Choroid plexus epithelial cell (primary cell): Measurements from ENCODE around the gene TXNDC11.

ENCODE experiments used
- DNase-seq: peaks from one replicate; pipeline ENCODE4 v3.0.0-alpha.2; 2010; ENCODE audit warnings: low read depth
- H3K4me3 ChIP-seq: 2 replicates; pipeline ENCODE4 v1.5.1; 2011; ENCODE audit warnings: low read depth, mild to moderate bottlenecking, control low read depth, low read length, moderate library complexity
- TF ChIP-seq, protein P1 (sequence below): conservative IDR thresholded peaks from 2 replicates; pipeline ENCODE4 v1.5.1; 2011; ENCODE audit warnings: low read depth, mild to moderate bottlenecking, control low read depth, inconsistent platforms, low read length, moderate library complexity

Gene TXNDC11

DNA sequence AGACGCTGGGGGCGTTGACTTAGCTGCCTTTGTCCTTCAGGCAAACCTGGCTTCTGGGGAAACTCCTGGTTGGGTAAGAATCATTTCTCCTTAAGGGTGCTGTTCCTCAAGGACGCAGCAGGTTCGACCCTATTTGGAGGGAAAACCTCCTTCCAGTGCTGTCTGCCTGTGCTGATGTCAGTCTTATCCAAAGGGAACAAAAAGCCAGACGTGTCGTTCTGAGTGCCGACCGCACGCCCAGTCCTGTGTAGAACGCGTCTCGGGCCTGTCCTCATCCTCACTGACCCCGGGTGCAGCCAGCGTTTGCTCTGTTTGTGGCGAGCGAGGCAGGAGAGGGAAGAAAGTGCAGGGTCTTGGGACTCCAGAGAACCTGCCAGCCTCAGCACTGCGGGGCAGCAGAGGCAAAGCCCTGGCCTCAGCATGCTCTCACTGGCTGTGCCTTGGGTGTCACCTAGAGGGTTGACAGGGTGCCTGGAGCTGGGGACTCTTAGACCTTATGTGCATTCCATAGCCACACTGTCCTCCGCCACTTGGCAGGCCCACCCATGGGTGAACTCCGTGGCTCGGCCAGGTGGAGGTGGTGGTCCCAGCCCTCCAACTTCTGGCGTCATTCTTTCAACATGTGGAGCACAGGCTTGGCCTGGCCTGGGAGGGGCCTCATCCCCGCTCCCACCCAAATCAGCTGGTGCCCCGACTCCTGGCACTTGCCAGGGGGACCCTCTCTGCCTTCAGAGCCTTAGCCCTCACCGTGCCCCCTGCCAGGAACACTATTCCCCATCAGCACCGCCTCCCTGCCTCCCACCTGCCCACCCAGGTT lies 68.4 kb downstream of the TXNDC11 start:
- TF ChIP-seq, protein P1, sequence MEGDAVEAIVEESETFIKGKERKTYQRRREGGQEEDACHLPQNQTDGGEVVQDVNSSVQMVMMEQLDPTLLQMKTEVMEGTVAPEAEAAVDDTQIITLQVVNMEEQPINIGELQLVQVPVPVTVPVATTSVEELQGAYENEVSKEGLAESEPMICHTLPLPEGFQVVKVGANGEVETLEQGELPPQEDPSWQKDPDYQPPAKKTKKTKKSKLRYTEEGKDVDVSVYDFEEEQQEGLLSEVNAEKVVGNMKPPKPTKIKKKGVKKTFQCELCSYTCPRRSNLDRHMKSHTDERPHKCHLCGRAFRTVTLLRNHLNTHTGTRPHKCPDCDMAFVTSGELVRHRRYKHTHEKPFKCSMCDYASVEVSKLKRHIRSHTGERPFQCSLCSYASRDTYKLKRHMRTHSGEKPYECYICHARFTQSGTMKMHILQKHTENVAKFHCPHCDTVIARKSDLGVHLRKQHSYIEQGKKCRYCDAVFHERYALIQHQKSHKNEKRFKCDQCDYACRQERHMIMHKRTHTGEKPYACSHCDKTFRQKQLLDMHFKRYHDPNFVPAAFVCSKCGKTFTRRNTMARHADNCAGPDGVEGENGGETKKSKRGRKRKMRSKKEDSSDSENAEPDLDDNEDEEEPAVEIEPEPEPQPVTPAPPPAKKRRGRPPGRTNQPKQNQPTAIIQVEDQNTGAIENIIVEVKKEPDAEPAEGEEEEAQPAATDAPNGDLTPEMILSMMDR: no peak
- no peak overlapping the region for H3K4me3 ChIP-seq
- DNase-seq: no peak

DNA sequence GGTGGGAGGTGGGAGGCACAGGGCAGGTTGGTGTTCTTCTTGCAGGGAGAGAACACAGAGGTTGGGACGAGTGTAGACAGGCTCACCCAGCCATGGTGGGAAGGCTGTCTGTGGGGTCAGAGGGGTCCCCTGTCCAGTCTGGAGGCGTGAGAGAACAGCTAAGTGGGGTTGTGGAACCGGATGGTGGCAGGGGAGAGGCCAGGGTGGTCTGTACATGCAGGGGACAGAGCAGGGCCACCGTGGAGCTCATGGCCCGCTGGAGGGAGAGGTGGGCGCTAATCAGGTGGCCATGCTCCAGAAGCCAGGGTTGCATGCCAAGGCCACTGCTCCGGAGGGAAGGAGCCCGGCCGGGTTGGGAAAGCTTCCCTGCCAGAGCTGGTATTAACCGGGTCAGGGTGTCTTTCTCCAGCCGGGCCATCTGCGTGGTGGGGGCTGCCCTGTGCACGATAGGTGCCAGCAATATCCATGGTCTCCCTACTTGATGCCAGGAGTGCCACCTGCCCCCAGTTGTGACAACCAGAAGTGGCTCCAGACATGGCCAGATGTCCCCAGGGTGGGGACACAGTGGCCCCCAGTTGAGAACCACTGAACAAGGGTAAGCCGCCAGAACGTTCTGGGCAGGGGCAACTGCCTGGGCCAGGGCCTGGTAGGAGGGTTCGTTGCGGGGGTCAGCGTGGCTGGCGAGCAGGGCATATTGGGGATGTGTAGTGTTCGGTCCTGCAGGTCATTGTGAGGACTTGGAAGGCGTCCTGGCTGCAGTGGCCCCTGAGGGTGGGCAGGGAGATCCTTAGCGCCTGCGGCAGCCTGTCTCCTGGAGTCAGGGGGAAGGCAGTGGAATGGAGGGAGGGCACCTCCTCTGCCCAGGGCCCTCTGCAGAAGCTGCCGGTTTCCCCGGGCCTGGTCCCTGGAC lies 69.3 kb downstream of the TXNDC11 start:
- no peak overlapping the region for H3K4me3 ChIP-seq
- no peak for DNase-seq
- TF ChIP-seq, protein P1: no peak

DNA sequence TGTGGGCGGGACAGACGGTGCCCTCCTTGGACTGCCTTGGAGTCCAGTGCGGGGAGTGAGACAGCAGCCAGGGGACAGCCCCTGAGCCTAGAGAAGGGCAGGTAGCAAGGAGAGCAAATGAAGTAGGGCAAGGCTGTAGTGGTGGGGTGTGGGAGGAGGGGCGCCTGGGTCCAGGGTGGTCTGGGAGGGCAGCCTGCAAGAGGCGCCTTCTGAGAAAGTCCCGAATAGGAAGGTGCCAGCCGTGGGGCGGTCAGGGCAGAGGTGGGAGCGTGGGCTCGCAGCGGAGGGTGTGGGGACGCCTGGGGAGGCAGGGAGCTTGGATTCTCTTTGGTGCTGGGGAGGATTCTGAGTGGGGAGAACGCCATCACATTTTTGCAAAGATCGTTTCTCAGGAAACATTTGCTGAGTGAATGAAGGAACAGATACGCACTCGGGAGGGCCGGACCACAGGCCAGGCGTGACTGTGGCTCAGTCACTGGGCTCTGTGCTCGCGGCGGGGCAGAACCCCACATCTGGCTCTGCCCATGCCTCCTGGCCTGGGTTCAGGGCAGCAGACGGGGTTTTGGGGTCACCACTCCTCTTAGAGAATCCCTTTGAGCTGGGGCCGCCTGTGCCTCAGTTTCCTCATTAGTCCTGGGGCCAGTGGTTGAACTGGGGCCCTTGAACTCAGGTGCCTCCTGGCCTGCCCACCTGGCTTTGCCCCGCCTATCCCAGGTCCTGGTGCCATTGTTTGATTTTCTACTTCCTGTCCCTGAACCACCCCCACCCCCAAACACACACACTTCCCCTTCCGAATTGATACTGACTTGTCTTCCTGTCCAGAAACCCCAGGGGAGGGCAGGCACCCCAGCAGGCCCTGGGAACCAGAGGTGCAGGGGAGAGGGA lies 70.2 kb downstream of the TXNDC11 start:
- TF ChIP-seq, protein P1: no peak
- H3K4me3 ChIP-seq: no peak overlapping the region
- DNase-seq: no peak

DNA sequence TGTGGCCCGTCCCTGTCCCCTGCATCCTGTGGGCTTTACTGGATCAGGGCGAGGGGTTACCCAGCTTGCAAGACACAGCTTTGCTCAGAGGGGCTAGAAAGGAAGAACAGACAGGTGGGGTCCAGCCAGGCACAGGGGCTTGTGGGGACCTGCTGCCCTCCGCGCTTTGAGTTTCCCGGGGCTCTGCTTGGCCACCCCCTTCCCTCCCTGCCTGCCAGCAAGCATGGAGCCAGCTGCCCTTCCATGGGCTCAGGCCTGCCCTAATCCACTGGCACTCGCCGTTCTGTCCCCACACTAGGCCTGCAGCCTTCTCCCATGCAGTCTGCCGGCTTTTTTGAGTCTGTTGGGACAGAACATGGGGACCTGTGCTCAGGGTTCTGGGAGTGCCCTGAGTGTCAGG lies 71.0 kb downstream of the TXNDC11 start:
- TF ChIP-seq, protein P1: no peak
- no peak overlapping the region for H3K4me3 ChIP-seq
- DNase-seq: no peak

DNA sequence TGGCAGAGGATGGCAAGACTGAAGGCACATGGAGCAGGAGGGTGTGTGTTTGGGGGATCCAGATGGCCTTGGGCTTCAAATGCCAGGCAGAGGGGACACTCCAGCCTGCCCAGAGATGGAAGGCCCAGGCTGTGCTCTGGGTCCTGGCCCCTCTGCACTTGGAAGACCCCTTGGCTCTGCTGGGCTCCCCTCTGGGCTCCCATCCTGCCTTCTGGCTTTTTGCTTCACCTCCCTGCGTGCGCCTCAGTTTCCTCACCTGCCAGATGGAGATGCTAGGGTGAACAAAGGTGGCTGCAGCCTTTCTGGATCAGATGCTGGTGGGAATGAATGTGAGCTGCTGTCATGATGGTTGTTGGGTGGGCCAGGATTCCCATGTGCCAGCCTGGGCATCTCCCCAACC lies 71.4 kb downstream of the TXNDC11 start:
- DNase-seq: no peak
- TF ChIP-seq, protein P1: no peak
- H3K4me3 ChIP-seq: no peak overlapping the region

DNA sequence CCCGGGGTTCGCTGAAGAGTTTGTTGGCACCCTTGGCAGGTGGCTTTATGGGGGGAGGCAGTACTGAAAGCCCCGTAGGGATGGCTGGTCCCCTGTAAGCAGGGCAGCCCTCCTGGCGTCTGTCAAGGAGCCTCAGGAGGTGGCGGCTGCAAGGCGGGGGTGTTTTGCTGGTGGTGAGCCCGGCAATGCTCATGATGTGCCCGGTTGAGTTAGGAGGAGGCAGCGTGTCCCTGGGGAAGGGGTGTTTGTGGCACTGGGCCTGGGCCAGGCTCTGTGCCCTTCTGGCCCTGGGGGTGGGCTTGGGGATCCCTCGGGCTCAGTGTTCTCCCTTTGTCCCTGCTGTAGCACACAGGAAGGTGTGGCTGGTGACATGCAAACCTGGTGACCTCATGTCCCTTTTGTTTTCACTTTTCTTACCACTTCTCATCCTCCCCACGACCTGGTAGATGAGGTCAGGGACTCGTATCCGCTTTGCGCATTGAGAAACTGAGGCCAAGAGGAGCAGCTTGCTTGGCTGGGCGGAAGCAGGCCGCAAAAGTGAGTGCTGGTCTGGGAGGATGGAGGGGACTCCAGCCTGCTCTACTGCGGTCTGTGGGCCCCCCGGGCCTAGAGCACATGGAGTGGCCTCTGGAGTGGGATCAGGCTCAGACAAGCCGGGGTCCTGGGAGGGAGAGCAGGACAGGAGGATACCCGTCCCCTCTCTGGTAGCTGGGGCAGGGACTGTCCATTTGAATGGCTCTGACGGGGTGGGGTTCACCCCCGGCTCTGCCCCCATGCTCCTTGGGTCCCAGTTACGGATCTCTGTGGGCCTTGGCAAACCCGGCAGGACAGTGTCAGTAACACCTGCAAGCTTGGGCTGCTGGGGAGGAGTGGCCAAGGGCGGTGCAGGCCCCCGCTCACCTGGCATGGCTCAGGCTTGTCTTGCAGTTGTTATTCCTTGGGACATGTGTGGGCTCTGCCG lies 72.2 kb downstream of the TXNDC11 start:
- DNase-seq: no peak
- TF ChIP-seq, protein P1: no peak
- no peak overlapping the region for H3K4me3 ChIP-seq
